HL-60 (cell line): ENCODE measurements around the gene FRMPD4.

Experiments used
- DNase-seq, 2 experiments: peaks; one replicate each; pipeline ENCODE4 v3.0.0-alpha.2; 2010 to 2020; ENCODE audit warnings: low read depth in 1 of 2, low spot score in 1 of 2
- H3K27ac ChIP-seq: fragments of 250-450 bp; sonication (Bioruptor Pico); replicated peaks from 2 replicates; pipeline ENCODE4 v1.5.1; 2020; ENCODE audit warnings: mild to moderate bottlenecking, moderate library complexity
- H3K27me3 ChIP-seq: fragments of 250-450 bp; sonication (Bioruptor Pico); 2 replicates; pipeline ENCODE4 v1.5.1; 2021; ENCODE audit warnings: mild to moderate bottlenecking, moderate library complexity; ENCODE audit not compliant: insufficient read depth, poor library complexity, severe bottlenecking
- H3K4me3 ChIP-seq: replicated peaks from 2 replicates; pipeline ENCODE4 v1.5.1; 2011; ENCODE audit warnings: mild to moderate bottlenecking, control low read depth, low read length; ENCODE audit not compliant: insufficient read depth
- CTCF ChIP-seq: IDR thresholded peaks from one replicate; pipeline ENCODE4 v1.5.1; 2011; ENCODE audit warnings: low read length, control low read depth, inconsistent platforms; ENCODE audit not compliant: insufficient read depth
- GABPA ChIP-seq: IDR thresholded peaks from 2 replicates; pipeline ENCODE4 v1.6.1; 2012; ENCODE audit warnings: low read depth
- POLR2AphosphoS5 ChIP-seq: IDR thresholded peaks from 2 replicates; pipeline ENCODE4 v1.6.1; 2012; ENCODE audit warnings: low read depth
- REST ChIP-seq: IDR thresholded peaks from 2 replicates; pipeline ENCODE4 v1.6.1; 2012; ENCODE audit warnings: low read depth; ENCODE audit not compliant: insufficient replicate concordance
- SPI1 ChIP-seq: IDR thresholded peaks from 2 replicates; pipeline ENCODE4 v1.6.1; 2012; ENCODE audit warnings: low read depth, mild to moderate bottlenecking, borderline replicate concordance

The FRMPD4 gene

DNA sequence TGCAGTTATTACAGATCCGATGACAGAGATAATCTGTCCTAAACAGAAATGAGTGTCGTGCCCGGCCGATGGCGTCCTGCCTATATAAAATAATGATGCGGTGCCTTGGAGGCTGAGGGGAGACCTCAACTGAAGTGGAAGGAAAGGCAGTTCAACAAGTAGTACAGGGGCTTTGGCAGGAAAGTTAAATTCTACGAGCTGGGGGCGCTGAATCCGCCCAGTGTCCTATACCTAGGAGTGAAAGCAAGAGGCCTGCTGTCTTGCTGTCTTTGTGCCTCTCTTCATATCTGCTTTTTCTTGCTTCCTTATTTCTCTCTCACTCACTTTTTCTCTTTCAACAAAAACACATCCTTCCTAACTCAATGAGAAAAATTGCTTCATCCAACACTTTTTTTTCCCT, 570.8 kb downstream of the FRMPD4 start:
- H3K27me3 ChIP-seq: no peaks in the 10 kb centered on the region
- DNase-seq: no peak
- no peak for TF ChIP-seq CTCF
- no peak for TF ChIP-seq SPI1
- TF ChIP-seq REST: no peak
- no peak for TF ChIP-seq POLR2AphosphoS5
- no peak for TF ChIP-seq GABPA
- no peak overlapping the region for H3K4me3 ChIP-seq
- no peak overlapping the region for H3K27ac ChIP-seq

DNA sequence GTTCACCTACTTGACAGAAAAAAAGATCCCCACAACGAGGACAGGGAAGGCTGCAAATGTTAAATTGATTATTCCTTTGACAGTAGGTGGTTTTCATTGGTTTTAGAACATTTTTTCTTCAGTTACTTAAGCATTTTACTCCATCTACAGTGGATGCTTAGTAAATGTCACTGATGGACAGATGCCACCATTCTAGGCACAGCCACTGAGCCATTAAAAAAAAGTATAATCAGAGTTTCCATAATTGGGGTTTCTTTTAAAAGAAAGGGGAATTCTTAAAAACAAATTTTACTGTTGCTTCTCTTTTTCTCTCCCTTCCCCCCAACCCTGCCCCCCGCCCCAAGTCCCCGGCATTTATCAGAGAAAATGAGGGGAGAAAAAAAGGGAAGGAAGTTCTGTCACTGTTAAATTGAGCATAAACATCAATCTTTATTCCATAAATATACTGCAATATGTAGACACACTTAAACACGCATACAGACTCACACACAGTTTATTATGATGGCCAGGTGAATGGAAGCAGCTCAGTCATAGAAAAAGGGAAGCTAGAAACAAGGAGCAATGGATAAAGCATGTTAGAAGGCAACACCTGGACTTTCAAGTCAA, 573.3 kb downstream of the FRMPD4 start:
- TF ChIP-seq POLR2AphosphoS5 (no peak), REST (no peak), GABPA (no peak), SPI1 (no peak), CTCF (no peak)
- no peak overlapping the region for H3K4me3 ChIP-seq

DNA sequence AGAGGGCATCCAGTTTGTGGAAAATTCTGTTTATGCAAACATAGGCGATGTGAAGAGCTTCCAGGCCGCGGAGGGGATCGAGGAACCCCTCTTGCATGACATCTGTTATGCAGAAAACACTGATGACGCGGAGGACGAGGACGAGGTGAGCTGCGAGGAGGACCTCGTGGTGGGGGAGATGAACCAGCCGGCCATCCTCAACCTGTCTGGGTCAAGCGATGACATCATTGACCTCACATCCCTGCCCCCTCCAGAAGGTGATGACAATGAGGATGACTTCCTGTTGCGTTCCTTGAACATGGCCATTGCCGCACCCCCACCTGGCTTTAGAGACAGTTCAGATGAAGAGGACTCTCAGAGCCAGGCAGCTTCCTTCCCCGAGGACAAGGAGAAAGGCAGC, 578.3 kb downstream of the FRMPD4 start:
- H3K27ac ChIP-seq: no peak overlapping the region
- no peak overlapping the region for H3K4me3 ChIP-seq
- DNase-seq: no peak
- TF ChIP-seq CTCF: no peak
- TF ChIP-seq GABPA: no peak
- TF ChIP-seq SPI1: no peak
- no peak for TF ChIP-seq POLR2AphosphoS5
- TF ChIP-seq REST: no peak
- H3K27me3 ChIP-seq: peaks cover 2% of the 10 kb centered on the region

More for the DNA sequence above, 573.3 kb downstream of the FRMPD4 start:
- H3K27ac ChIP-seq: no peak overlapping the region
- DNase-seq: no peak
- no peaks in the 10 kb centered on the region for H3K27me3 ChIP-seq
